ENCODE data around the gene SLC13A3.

GRCh38 chr20:46563170-46563859 lies 87.9 kb downstream of the SLC13A3 start:
- TF ChIP-seq CTCF (IDR thresholded peaks at IDR 0.05; ENCODE audit: insufficient read depth, low read length, poor library complexity, severe bottlenecking), result no peak
- no peak for TF ChIP-seq EZH2phosphoT487 (conservative IDR thresholded peaks at IDR 0.05; ENCODE audit: low read length)
